Activated CD8-positive, alpha-beta T cell treated with anti-CD3 and anti-CD28 coated beads for 36 hours (primary cell): ENCODE data around the gene MCM6. TPM values are rescaled to one million over a fixed set of nuclear protein-coding genes. Genes with fewer than 3 reads are reported as not detected.

Source experiments
- ATAC-seq: fragments of 200-7000 bp; cut with Tn5 transposase; one replicate; pipeline ENCODE4 v1.10.0; 2021; ENCODE audit warnings: mild to moderate bottlenecking, moderate library complexity
- CTCF ChIA-PET: fragments of 350-600 bp; sonication (Branson Sonifier 250); formaldehyde crosslinking; loops from one replicate; lab custom pipeline; 2021; ENCODE audit warnings: antibody characterized with exemption; lab: Charles Lee
- POLR2A ChIA-PET: fragments of 350-600 bp; sonication (Branson Sonifier 250); formaldehyde crosslinking; loops from one replicate; lab custom pipeline; 2021; ENCODE audit warnings: antibody characterized with exemption; lab: Charles Lee
- DNase-seq: peaks from one replicate; pipeline ENCODE4 v3.0.0-alpha.2; 2020
- H3K27ac Mint-ChIP-seq: one replicate; pipeline ENCODE4 v1.8.0; 2021; ENCODE audit warnings: mild to moderate bottlenecking, mixed read lengths
- H3K27me3 Mint-ChIP-seq: one replicate; pipeline ENCODE4 v1.8.0; 2021; ENCODE audit warnings: mixed read lengths
- H3K36me3 Mint-ChIP-seq: one replicate; pipeline ENCODE4 v1.8.0; 2021; ENCODE audit warnings: low read depth, mixed read lengths
- H3K4me1 Mint-ChIP-seq: one replicate; pipeline ENCODE4 v1.8.0; 2021; ENCODE audit warnings: low read depth, mixed read lengths
- H3K4me3 Mint-ChIP-seq: one replicate; pipeline ENCODE4 v1.8.0; 2021; ENCODE audit warnings: mild to moderate bottlenecking, moderate library complexity, mixed read lengths
- H3K9me3 Mint-ChIP-seq: one replicate; pipeline ENCODE4 v1.8.0; 2021; ENCODE audit warnings: mixed read lengths
- intact Hi-C: fragments of 100-400 bp; cut with micrococcal nuclease; formaldehyde crosslinking; loops from one replicate; pipeline ENCODE4 v1.10.0; 2022
- total RNA-seq, 2 experiments: library from RNA; stranded (reverse); gene quantifications; one replicate each; pipeline ENCODE4 v1.2.3, GENCODE V29; 2021
- TF ChIP-seq, protein P1 (sequence below): fragments of 200-600 bp; IDR thresholded peaks from one replicate; pipeline ENCODE4 v1.8.0; 2022; ENCODE audit warnings: antibody characterized with exemption, mild to moderate bottlenecking

Gene MCM6
- total RNA-seq, 2 experiments from 2014 or later, result 229 to 234 TPM

GRCh38 chr2:135903650-135904049 lies 27.4 kb upstream of the MCM6 start:
- ATAC-seq (no peak), DNase-seq (no peak)
- POLR2A ChIA-PET, result interaction anchor here (1.0 to 1.2 kb wide), 2 partner anchors 15 to 28 kb away, joined by 4 to 6 read pairs; no protein-coding TSS in a partner anchor
- TF ChIP-seq, protein P1, sequence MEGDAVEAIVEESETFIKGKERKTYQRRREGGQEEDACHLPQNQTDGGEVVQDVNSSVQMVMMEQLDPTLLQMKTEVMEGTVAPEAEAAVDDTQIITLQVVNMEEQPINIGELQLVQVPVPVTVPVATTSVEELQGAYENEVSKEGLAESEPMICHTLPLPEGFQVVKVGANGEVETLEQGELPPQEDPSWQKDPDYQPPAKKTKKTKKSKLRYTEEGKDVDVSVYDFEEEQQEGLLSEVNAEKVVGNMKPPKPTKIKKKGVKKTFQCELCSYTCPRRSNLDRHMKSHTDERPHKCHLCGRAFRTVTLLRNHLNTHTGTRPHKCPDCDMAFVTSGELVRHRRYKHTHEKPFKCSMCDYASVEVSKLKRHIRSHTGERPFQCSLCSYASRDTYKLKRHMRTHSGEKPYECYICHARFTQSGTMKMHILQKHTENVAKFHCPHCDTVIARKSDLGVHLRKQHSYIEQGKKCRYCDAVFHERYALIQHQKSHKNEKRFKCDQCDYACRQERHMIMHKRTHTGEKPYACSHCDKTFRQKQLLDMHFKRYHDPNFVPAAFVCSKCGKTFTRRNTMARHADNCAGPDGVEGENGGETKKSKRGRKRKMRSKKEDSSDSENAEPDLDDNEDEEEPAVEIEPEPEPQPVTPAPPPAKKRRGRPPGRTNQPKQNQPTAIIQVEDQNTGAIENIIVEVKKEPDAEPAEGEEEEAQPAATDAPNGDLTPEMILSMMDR, result no peak
- Mint-ChIP-seq H3K9me3 (no peaks in the 10 kb centered on the region), H3K27me3 (no peaks in the 10 kb centered on the region), H3K4me1 (no peaks in the 10 kb centered on the region), H3K4me3 (no peak overlapping the region), H3K36me3 (peaks cover 22% of the 10 kb centered on the region), H3K27ac (no peak overlapping the region)
- CTCF ChIA-PET, result interaction anchor here (3.6 kb wide), 1 partner anchor 11 kb away, joined by 14 read pairs; no protein-coding TSS in a partner anchor
- intact Hi-C loops, result no loop called here

DNA sequence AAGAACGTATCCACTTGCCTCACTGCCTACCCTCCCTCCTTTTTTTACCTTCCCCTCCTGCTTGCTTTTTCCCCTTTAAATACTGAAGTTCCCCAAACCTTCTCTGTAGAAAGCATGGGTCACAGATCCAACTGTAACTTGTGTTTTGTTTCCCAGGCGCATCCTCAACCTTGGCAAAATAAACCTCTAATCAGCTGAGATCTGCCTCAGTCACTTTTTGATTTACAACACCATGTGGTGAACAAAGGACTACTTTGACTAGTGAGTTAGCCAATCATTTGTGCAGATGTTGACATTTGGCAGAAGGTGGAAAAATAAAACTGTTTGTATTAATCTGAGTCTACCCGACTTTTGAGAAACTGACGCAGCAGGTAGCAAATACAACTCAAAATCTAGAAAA lies 23.3 kb upstream of the MCM6 start:
- intact Hi-C loops, result no loop called here
- no peaks in the 10 kb centered on the region for H3K4me1 Mint-ChIP-seq
- POLR2A ChIA-PET, result no interaction called here
- DNase-seq (no peak), ATAC-seq (no peak)
- CTCF ChIA-PET, result no interaction called here
- no peaks in the 10 kb centered on the region for H3K9me3 Mint-ChIP-seq
- H3K27me3 Mint-ChIP-seq, result no peaks in the 10 kb centered on the region
- no peak overlapping the region for H3K27ac Mint-ChIP-seq
- TF ChIP-seq, protein P1, result no peak
- no peak overlapping the region for H3K4me3 Mint-ChIP-seq
- H3K36me3 Mint-ChIP-seq, result peaks cover 5% of the 10 kb centered on the region

GRCh38 chr2:135898234-135898786 lies 22.1 kb upstream of the MCM6 start:
- TF ChIP-seq, protein P1, result no peak
- H3K27me3 Mint-ChIP-seq, result no peaks in the 10 kb centered on the region
- no peak overlapping the region for H3K4me3 Mint-ChIP-seq
- H3K36me3 Mint-ChIP-seq, result peaks cover 5% of the 10 kb centered on the region
- no peak for ATAC-seq
- POLR2A ChIA-PET, result interaction anchor here (2.5 kb wide), 1 partner anchor 22 kb away, joined by 9 read pairs; the partner anchor contains the start of gene MCM6
- intact Hi-C loops, result no loop called here
- CTCF ChIA-PET, result no interaction called here
- no peaks in the 10 kb centered on the region for H3K4me1 Mint-ChIP-seq
- no peak for DNase-seq
- H3K27ac Mint-ChIP-seq, result no peak overlapping the region
- H3K9me3 Mint-ChIP-seq, result no peaks in the 10 kb centered on the region

GRCh38 chr2:135894930-135895329 lies 18.7 kb upstream of the MCM6 start:
- Mint-ChIP-seq H3K36me3 (peaks cover 5% of the 10 kb centered on the region), H3K9me3 (no peaks in the 10 kb centered on the region), H3K27me3 (no peaks in the 10 kb centered on the region), H3K27ac (no peak overlapping the region), H3K4me1 (no peaks in the 10 kb centered on the region), H3K4me3 (no peak overlapping the region)
- TF ChIP-seq, protein P1, result no peak
- intact Hi-C loops, result no loop called here
- DNase-seq (no peak), ATAC-seq (no peak)
- CTCF ChIA-PET, result interaction anchor here (0.7 to 1.5 kb wide), 4 partner anchors 19 to 528 kb away, joined by 3 to 7 read pairs (median 4); no protein-coding TSS in a partner anchor
- POLR2A ChIA-PET, result interaction anchor here (1.0 kb wide), 1 partner anchor 9 kb away, joined by 3 read pairs; no protein-coding TSS in a partner anchor

- Mint-ChIP-seq H3K9me3 (peaks cover 3% of the 10 kb centered on the region), H3K4me1 (no peaks in the 10 kb centered on the region), H3K4me3 (no peak overlapping the region), H3K27ac (no peak overlapping the region), H3K27me3 (no peaks in the 10 kb centered on the region), H3K36me3 (peaks cover under 1% of the 10 kb centered on the region)
- intact Hi-C loops, result no loop called here
- no peak for DNase-seq
- TF ChIP-seq, protein P1, result no peak
- POLR2A ChIA-PET, result interaction anchor here (1.2 kb wide), 1 partner anchor 17 kb away, joined by 4 read pairs; the partner anchor contains the start of gene MCM6
- no peak for ATAC-seq
- CTCF ChIA-PET, result interaction anchor here (0.8 to 1.1 kb wide), 3 partner anchors 11 to 491 kb away, joined by 3 to 4 read pairs (median 4); no protein-coding TSS in a partner anchor
These were observed 17.1 kb upstream of the MCM6 start for GRCh38 chr2:135893374-135893794.
